A172 (cell line): ENCODE measurements around the gene WWP2. TPM values are rescaled to one million over a fixed set of nuclear protein-coding genes. Genes with fewer than 3 reads are reported as not detected.

Source experiments
- DNase-seq: peaks from one replicate; pipeline ENCODE4 v3.0.0-alpha.2; 2015; ENCODE audit warnings: low spot score
- total RNA-seq: library from RNA; depleted of rRNA; stranded (reverse); fragments of >200 nt; shearing (Covaris generic); gene quantifications from 2 replicates; pipeline ENCODE4 v1.2.3, GENCODE V29; 2014

WWP2 gene
- total RNA-seq, 1 experiment from 2014 or later: 23.2 TPM

- DNase-seq: no peak
Measured at GRCh38 chr16:69889295-69889964, 127.3 kb downstream of the WWP2 start.

- no peak for DNase-seq
Measured at GRCh38 chr16:69890114-69890891, 128.2 kb downstream of the WWP2 start.

DNA sequence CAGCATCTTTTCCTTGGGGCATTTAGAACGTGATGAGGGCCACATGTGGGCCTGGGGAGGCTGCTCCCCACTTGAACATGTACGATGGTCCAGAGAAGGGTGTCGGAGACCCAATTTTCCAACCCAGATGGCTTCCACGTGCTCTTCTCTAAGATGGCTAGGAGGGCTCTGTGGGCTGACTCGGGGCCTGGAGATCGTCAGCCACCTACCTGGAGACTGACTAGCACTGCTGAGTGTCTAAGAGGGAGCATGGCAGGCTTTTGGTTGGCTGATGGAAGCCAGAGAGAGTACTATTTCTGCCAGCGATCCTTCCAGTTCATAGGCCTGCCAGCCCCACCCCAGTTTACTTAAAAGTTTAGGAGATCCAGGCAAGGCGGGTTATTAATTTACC, 128.8 kb downstream of the WWP2 start:
- DNase-seq: no peak

DNA sequence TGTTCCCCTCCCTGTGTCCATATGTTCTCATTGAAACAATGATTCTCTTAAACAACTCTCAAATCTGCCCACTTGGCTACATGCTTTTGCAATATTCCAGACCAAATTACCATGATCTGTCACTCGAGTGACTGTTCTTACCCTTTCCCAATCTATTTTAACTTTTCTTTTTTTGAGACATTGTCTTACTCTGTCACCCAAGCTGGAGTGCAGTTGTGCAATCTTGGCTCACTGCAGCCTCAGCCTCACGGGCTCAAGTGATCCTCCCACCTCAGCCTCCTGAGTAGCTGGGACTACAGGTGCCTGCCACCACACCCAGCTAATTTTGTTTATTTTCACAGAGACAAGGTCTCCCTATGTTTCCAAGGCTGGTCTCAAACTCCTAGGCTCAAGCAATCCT, 130.2 kb downstream of the WWP2 start:
- no peak for DNase-seq

- no peak for DNase-seq
Measured at GRCh38 chr16:69893106-69893505, 131.0 kb downstream of the WWP2 start.

GRCh38 chr16:69894676-69895075, 132.5 kb downstream of the WWP2 start:
- DNase-seq: no peak

- no peak for DNase-seq
Measured at GRCh38 chr16:69903865-69904415, 141.8 kb downstream of the WWP2 start.

GRCh38 chr16:69904495-69905170, 142.5 kb downstream of the WWP2 start:
- DNase-seq: no peak

DNA sequence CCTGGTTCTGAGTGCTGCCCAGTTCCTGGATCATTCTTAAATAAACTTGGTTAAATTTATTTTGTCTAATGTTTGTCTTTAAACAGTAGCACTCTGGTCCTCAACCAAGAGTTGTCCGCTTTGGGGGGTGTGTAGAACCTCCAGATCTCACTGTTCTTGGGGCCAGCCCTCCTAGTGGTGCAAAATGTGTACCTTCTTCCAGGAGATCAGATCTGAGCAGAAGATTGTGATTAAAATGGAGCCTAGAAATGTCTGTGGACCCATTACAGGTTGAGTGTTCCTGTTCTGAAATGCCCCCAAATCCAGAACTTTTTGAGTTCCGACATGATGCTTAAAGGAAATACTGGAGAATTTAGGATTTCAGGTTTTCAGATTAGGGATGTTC, 143.0 kb downstream of the WWP2 start:
- DNase-seq: no peak

DNA sequence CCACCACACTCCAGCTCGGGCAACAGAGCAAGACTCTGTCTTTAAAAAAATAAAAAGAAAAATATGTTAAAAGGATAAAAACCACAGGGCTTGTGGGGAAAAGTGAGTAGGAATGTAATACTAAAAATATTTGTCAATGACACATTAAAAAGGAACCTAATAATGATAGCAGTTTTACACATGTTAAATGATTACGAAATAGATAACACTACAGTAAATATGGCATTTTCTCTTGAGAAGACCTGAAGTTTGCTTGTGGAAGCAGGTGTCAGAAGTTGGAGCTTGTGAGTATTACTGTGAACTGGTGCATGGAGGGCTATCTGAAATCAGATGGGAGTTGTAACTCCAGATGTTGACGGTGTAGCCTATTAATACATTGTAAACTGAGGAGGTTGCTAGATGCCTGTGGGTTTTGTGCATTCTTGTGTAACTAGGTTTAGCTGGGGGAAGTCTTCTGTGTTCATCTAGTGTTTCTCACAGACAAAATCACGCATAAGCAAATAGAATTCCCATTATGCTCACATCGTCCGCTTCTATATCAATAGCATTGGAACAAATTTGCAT, 144.8 kb downstream of the WWP2 start:
- DNase-seq: peak; percentile 14

DNA sequence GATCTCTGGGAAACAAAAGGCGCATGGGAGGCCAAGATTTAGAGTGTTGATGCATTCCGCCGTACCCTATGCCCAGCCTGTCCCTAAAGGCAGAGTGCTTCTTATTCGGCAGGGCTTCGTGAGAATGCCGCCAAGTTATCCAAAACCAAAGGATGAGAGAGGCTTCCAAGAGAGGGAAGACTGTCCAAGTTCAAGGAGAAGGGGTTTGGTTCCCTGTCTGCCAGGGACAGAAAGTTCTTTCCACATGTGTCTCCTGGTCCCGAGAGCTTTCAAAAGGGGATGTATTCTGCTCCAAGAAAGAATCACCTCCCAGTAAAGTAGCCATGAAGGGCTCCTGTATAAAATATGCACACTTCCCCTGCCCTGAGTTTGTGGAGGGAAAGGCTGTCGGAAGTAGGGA, 146.9 kb downstream of the WWP2 start:
- no peak for DNase-seq

GRCh38 chr16:69909760-69910159, 147.6 kb downstream of the WWP2 start:
- no peak for DNase-seq

- DNase-seq: no peak
Measured at GRCh38 chr16:69910964-69911363, 148.8 kb downstream of the WWP2 start.

GRCh38 chr16:69916462-69916861, 154.3 kb downstream of the WWP2 start:
- no peak for DNase-seq

GRCh38 chr16:69917311-69917710, 155.2 kb downstream of the WWP2 start:
- peak; percentile 8 for DNase-seq

DNA sequence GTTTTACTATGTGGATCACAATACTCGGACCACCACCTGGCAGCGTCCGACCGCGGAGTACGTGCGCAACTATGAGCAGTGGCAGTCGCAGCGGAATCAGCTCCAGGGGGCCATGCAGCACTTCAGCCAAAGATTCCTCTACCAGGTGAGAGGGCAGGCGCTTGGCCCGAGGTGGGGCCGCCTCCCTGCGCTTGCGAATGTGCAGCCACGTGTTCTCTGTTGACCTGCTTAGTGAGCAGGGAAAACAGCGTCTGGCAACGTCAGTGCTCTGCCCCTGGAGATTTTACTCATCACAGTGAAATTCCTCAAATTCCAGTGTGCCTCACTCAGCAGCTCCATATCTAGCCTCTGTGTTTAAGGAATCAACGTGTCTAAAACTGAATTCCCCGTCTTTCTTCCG, 155.6 kb downstream of the WWP2 start:
- DNase-seq: peak; percentile 97

GRCh38 chr16:69918241-69918640, 156.1 kb downstream of the WWP2 start:
- peak; percentile 25 for DNase-seq

- DNase-seq: no peak
Measured at GRCh38 chr16:69921127-69921526, 159.0 kb downstream of the WWP2 start.

DNA sequence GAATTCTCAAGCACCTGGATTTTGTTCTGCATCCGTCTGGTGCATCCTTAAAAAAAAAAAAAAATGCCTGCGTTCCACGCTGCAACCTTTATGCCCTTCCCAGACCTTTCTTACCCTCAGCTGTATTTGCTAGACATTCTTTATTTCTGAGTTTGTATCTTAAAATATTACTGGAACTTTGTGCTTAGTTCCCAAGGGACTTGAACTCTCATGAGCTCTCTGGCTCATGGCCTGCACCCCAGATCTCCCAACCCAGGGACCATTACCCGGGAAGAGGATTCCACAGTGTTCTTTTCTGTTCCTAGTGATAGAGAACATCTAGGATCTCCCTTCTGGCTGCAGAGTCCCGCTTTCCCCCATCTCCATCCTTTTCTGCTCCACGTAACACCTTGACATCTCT, 160.1 kb downstream of the WWP2 start:
- DNase-seq: no peak

DNA sequence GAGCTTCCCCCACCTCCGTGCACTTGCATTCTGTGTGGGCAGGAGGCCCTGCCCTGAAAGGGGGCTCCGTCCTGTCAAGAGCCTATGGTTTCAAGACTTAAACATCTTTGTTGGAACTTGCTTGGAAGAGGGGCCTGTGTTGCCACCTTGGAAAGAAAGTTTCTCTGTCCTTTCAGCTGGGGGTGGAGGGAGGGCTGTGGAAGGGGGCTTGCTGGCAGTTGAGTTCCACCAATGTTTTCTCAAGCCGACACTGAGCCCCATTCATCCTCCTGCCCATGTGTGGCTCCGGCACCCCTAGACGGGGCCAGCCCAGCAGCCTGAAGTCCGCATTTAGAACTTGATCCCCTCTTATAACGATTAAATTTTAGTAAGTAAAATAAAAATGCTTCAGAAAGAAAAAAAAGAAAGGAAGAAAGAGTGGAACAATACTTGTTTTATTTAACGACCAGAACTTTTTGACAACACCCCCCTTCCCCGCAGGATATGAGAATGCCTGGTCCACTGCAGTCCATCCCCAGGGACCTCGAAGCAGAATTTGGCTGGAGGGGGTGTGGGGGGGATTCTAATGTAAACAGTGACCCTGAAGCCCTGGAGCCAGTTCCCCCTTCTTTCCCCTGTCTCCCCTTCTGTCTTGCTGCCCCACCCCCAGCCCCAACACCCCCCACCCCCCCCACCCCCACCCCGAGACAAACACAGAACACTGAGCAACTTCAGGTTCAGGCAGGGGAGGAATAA, 162.1 kb downstream of the WWP2 start:
- DNase-seq: no peak

GRCh38 chr16:69924777-69925191, 162.7 kb downstream of the WWP2 start:
- peak; percentile 78 for DNase-seq

DNA sequence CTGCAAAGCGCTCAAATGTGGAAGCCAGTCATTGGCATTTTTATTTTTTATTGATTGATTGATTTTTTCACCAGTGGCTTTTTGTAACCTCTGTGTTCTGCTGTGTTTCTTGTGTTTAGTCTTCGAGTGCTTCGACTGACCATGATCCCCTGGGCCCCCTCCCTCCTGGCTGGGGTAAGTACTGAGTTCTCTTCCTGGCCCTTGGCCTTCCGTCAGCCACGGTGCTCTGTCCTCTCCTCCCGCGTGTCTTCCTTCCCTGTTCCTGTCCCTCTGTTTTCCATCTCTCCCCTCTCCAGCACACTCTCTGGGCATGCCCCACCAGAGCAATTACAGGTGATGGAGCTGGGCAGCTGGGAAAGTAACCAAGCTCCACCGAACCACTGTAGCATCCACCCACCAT, 163.2 kb downstream of the WWP2 start:
- DNase-seq: no peak
